B cell (primary cell): ENCODE measurements around the gene SRRM2. TPM values are rescaled to one million over a fixed set of nuclear protein-coding genes. Genes with fewer than 3 reads are reported as not detected.

Experiments
- ATAC-seq: fragments of 200-7000 bp; cut with Tn5 transposase; one replicate; pipeline ENCODE4 v1.10.0; 2021; ENCODE audit warnings: low read depth, mild to moderate bottlenecking, moderate number of reproducible peaks, moderate library complexity
- CTCF ChIA-PET: fragments of 350-600 bp; sonication (Branson Sonifier 250); formaldehyde crosslinking; loops from one replicate; lab custom pipeline; 2021; ENCODE audit warnings: antibody characterized with exemption, inconsistent platforms; lab: Charles Lee
- POLR2A ChIA-PET: fragments of 350-600 bp; sonication (Branson Sonifier 250); formaldehyde crosslinking; loops from one replicate; lab custom pipeline; 2021; ENCODE audit warnings: antibody characterized with exemption; lab: Charles Lee
- DNase-seq: peaks from one replicate; pipeline ENCODE4 v3.0.0; 2013
- H2AFZ ChIP-seq: 2 replicates; pipeline ENCODE4 v1.6.1; 2012; ENCODE audit warnings: mild to moderate bottlenecking, low read depth, low read length; ENCODE audit not compliant: insufficient read depth, poor library complexity, severe bottlenecking
- H3K27ac ChIP-seq, 2 donors: 1 replicate in 1 of 2; 2 replicates in 1 of 2; pipeline ENCODE4 v1.5.1; 2012 to 2013; ENCODE audit warnings: low read length in 2 of 2, mild to moderate bottlenecking in 2 of 2, moderate library complexity in 1 of 2
- H3K27me3 ChIP-seq, 4 experiments: fragments of 200-600 bp in 1 of 4; sonication (generic) in 1 of 4; replicated peaks in 1 of 4; 1 replicate in 2 of 4; 2 replicates in 2 of 4; pipeline versions ENCODE4 v1.6.1 to v1.7.0; 2013 to 2016; ENCODE audit warnings: low read length in 3 of 4, mild to moderate bottlenecking in 2 of 4, mixed read lengths in 1 of 4, moderate library complexity in 1 of 4; ENCODE audit not compliant: insufficient read depth in 4 of 4, control insufficient read depth in 3 of 4; ENCODE audit errors: control extremely low read depth in 1 of 4
- H3K36me3 ChIP-seq, 2 experiments: replicated peaks in 1 of 2; 1 replicate in 1 of 2; 2 replicates in 1 of 2; pipeline versions ENCODE4 v1.6.1 to v1.7.1; 2013; ENCODE audit warnings: low read length in 1 of 2; ENCODE audit not compliant: insufficient read depth in 2 of 2, control insufficient read depth in 1 of 2; ENCODE audit errors: control extremely low read depth in 1 of 2, extremely low read depth in 1 of 2
- H3K4me1 ChIP-seq, 2 donors: fragments of 200-600 bp in 1 of 2; sonication (generic) in 1 of 2; 1 replicate in 1 of 2; 2 replicates in 1 of 2; pipeline versions ENCODE4 v1.5.1 to v1.6.1; 2013 to 2017; ENCODE audit warnings: low read length in 2 of 2; ENCODE audit not compliant: control insufficient read depth in 2 of 2, insufficient read depth in 2 of 2
- H3K4me2 ChIP-seq: replicated peaks from 2 replicates; pipeline ENCODE3; 2012; ENCODE audit warnings: mild to moderate bottlenecking, low read depth, low read length; ENCODE audit not compliant: poor library complexity, severe bottlenecking
- H3K4me3 ChIP-seq, 5 experiments: fragments of 200-600 bp in 1 of 5; sonication (generic) in 1 of 5; 1 replicate in 3 of 5; 2 replicates in 2 of 5; pipeline versions ENCODE4 v1.5.1 to v1.7.0; 2011 to 2016; ENCODE audit warnings: low read length in 4 of 5, mild to moderate bottlenecking in 4 of 5, low read depth in 2 of 5, control low read depth in 1 of 5, moderate library complexity in 1 of 5; ENCODE audit not compliant: insufficient read depth in 1 of 5; ENCODE audit errors: control extremely low read depth in 1 of 5, extremely low read depth in 1 of 5
- H3K79me2 ChIP-seq: fragments of 200-600 bp; sonication (generic); one replicate; pipeline ENCODE4 v1.6.0; 2016; ENCODE audit warnings: low read length; ENCODE audit not compliant: control insufficient read depth, insufficient read depth
- H3K9ac ChIP-seq: fragments of 200-600 bp; sonication (generic); 2 replicates; pipeline ENCODE4 v1.6.1; 2017; ENCODE audit warnings: mild to moderate bottlenecking, low read length, moderate library complexity
- H3K9me3 ChIP-seq, 3 donors: one replicate each; pipeline versions ENCODE4 v1.6.1 to v1.7.1; 2013; ENCODE audit warnings: low read length in 2 of 3; ENCODE audit not compliant: control insufficient read depth in 2 of 3, insufficient read depth in 1 of 3; ENCODE audit errors: control extremely low read depth in 1 of 3
- H4K20me1 ChIP-seq: 2 replicates; pipeline ENCODE4 v1.6.0; 2012; ENCODE audit warnings: mild to moderate bottlenecking, low read length; ENCODE audit not compliant: insufficient read depth, control insufficient read depth, poor library complexity, severe bottlenecking
- H3K27ac Mint-ChIP-seq: one replicate; pipeline ENCODE4 v1.8.0; 2021; ENCODE audit warnings: mixed read lengths
- H3K27me3 Mint-ChIP-seq: one replicate; pipeline ENCODE4 v1.8.0; 2021; ENCODE audit warnings: mixed read lengths
- H3K4me1 Mint-ChIP-seq: one replicate; pipeline ENCODE4 v1.8.0; 2021; ENCODE audit warnings: mixed read lengths
- H3K4me3 Mint-ChIP-seq: one replicate; pipeline ENCODE4 v1.8.0; 2021; ENCODE audit warnings: mixed read lengths
- H3K9me3 Mint-ChIP-seq: one replicate; pipeline ENCODE4 v1.8.0; 2022; ENCODE audit warnings: mixed read lengths; ENCODE audit not compliant: insufficient read depth
- CTCF ChIP-seq: fragments of 200-600 bp; IDR thresholded peaks from one replicate; pipeline ENCODE4 v1.8.0; 2022; ENCODE audit warnings: antibody characterized with exemption, mild to moderate bottlenecking
- EZH2 ChIP-seq: IDR thresholded peaks from 2 replicates; pipeline ENCODE4 v1.6.1; 2012; ENCODE audit warnings: borderline replicate concordance, low read depth, mild to moderate bottlenecking, moderate library complexity, low read length; ENCODE audit not compliant: insufficient read depth, poor library complexity, severe bottlenecking
- WGBS: methylation state at CpG from one replicate; pipeline ENCODE4 v1.1.5; 2013; ENCODE audit warnings: missing lambda C conversion rate; ENCODE audit not compliant: insufficient coverage; 5-methylcytosine and 5-hydroxymethylcytosine counted together
- intact Hi-C: fragments of 100-400 bp; cut with micrococcal nuclease; formaldehyde crosslinking; loops from one replicate; pipeline ENCODE4 v1.10.0; 2022
- polyA plus RNA-seq: library from polyadenylated mRNA; depleted of rRNA; stranded (reverse); fragments of >200 nt; gene quantifications from 2 replicates; pipeline ENCODE4 v1.2.3, GENCODE V29; 2012
- total RNA-seq, 2 donors: library from RNA; stranded (reverse); fragments of 120-200 nt in 1 of 2; gene quantifications; 1 replicate in 1 of 2; 2 replicates in 1 of 2; pipeline versions ENCODE4 v1.2.3 to v1.2.4, GENCODE V29; 2013 to 2022

SRRM2 gene
- total and polyA plus RNA-seq, 2 donors (not counting 1 experiment from before 2014, with no cell fraction given): 1,485 to 1,879 TPM

DNA sequence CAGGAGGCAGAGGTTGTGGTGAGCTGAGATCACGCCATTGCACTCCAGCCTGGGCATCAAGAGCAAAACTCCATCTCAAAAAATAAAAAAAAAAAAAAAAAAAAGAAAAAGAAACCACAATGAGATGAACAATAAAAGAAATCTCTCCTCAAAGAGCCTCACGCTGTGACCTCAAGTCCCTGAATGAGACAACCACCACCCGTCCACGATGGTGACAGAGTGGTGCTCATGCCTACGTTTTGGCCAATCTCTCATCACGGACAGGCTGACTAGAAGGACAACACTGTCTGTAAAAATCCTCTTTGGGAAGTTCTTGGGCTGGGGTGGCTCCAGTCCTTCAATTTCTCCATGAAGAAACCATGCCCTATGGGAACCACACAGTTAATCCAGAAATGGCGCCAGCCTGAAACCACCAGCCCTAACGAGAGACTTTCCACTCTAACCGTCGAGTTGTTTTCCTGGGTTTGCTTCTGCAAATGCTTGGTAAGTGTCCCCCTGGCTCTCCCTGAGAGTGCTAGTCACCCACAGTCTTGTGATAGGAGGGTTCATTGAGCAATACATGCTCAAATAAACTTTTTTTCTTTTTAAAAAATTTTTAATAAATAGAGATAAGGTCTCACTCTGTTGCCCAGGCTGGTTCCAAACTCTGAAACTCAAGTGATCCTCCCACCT is 17.5 kb upstream of the SRRM2 start:
- TF ChIP-seq CTCF (no peak), EZH2 (no peak)
- ATAC-seq: no peak
- CTCF ChIA-PET: no interaction called here

DNA sequence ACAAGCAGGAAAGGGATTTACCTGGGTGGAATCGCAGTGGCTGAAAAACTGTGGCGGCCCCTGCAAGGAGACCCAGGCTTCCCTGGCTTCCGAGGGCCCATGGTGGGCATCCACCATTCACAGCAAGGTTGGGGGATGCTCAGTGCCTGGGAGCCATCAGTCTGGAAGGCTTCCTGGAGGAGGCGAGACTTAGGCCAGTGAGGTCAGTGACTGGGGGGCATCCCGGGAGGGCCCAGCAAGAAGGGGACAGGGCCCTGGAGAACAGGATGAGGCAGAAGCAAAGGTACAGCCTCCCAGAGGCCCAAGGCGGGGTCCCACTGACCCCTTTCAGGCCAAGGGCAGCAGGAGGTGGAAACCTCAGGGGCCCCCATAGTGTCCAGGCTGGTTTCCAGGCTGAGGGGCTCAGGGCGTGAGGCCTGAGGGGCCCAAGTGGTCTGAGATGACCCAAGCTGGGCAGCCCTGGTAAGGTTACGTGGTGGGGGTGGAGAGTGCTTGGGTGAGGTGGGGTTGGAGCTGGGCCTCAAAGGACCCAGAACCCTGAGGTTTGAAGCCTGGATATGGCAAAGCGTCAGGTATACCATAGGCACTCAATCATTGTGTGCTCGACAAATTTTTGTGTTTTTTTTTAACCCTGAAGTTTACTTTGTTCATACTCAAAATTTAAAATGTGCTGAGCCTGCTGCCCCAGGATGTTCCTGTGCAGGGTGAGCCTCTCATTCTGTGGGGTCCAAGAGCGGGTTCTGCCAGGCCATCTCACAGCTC is 15.8 kb upstream of the SRRM2 start:
- Histone ChIP-seq H3K36me3 (no peaks in the 10 kb centered on the region), H3K27ac (no peak overlapping the region), H3K79me2 (no peaks in the 10 kb centered on the region), H3K27me3 (peaks cover 0 to 6% (median 0%) of the 10 kb centered on the region in 4 experiments), H4K20me1 (no peaks in the 10 kb centered on the region), H2AFZ (no peak overlapping the region), H3K9me3 (no peaks in the 10 kb centered on the region), H3K9ac (no peak overlapping the region), H3K4me1 (no peaks in the 10 kb centered on the region), H3K4me2 (no peak overlapping the region), H3K4me3 (no peak overlapping the region)
- H3K4me3 Mint-ChIP-seq: no peak overlapping the region
- intact Hi-C loops: no loop called here
- H3K9me3 Mint-ChIP-seq: no peaks in the 10 kb centered on the region
- H3K27me3 Mint-ChIP-seq: peaks cover 6% of the 10 kb centered on the region
- ATAC-seq (no peak), DNase-seq (no peak)
- ChIA-PET POLR2A (interaction anchor here (0.7 kb wide), 1 partner anchor 757 kb away, joined by 3 read pairs; no protein-coding TSS in a partner anchor), CTCF (no interaction called here)
- TF ChIP-seq EZH2 (no peak), CTCF (no peak)
- no peaks in the 10 kb centered on the region for H3K4me1 Mint-ChIP-seq
- 97% methylated on average over 10 of the region's 11 CpGs for WGBS
- no peak overlapping the region for H3K27ac Mint-ChIP-seq

More for the DNA sequence above, 17.5 kb upstream of the SRRM2 start:
- Mint-ChIP-seq H3K27me3 (peaks cover 6% of the 10 kb centered on the region), H3K4me1 (no peaks in the 10 kb centered on the region), H3K4me3 (no peak overlapping the region), H3K9me3 (no peaks in the 10 kb centered on the region), H3K27ac (no peak overlapping the region)
- Histone ChIP-seq H3K27ac (no peak overlapping the region), H3K4me1 (no peaks in the 10 kb centered on the region), H3K9me3 (no peaks in the 10 kb centered on the region), H4K20me1 (no peaks in the 10 kb centered on the region), H3K4me2 (no peak overlapping the region), H3K4me3 (no peak overlapping the region), H3K27me3 (peaks cover 0 to 6% (median 0%) of the 10 kb centered on the region in 4 experiments), H2AFZ (no peak overlapping the region), H3K79me2 (no peaks in the 10 kb centered on the region), H3K9ac (no peak overlapping the region), H3K36me3 (no peaks in the 10 kb centered on the region)
- DNase-seq: no peak
- intact Hi-C loops: no loop called here
- POLR2A ChIA-PET: no interaction called here
- 88% methylated on average over 6 of the region's 10 CpGs for WGBS
